ENCODE results near the gene AKIP1. TPM values are rescaled to one million over a fixed set of nuclear protein-coding genes. Genes with fewer than 3 reads are reported as not detected.

Gene AKIP1
- polyA plus RNA-seq, 3 donors, result 8.7 to 18.9 (median 18.7) TPM

- no peak for DNase-seq
- H3K27me3 ChIP-seq (ENCODE audit: control insufficient read depth in 2 of 2, insufficient read depth in 2 of 2, low read length in 2 of 2), result no peaks in the 10 kb centered on the region
- intact Hi-C loops (cut with micrococcal nuclease), result no loop called here
- 91% methylated on average over 10 of the region's 12 CpGs for WGBS (ENCODE audit: insufficient coverage)
- peaks cover 0 to 1% of the 10 kb centered on the region in 2 donors for H3K36me3 ChIP-seq (replicated peaks in 1 of 2; ENCODE audit: control insufficient read depth in 1 of 2, insufficient read depth in 2 of 2, low read length in 2 of 2)
- H3K4me2 ChIP-seq (replicated peaks; ENCODE audit: extremely low read depth, low read length, poor library complexity, severe bottlenecking), result no peak overlapping the region
- no peaks in the 10 kb centered on the region for H3K9me3 ChIP-seq (replicated peaks in 1 of 2; ENCODE audit: control insufficient read depth in 1 of 2, insufficient read depth in 1 of 2, low read length in 2 of 2)
- Mint-ChIP-seq H3K36me3 (peaks cover 0 to 5% of the 10 kb centered on the region in 2 donors), H3K27me3 (ENCODE audit: low read depth in 3 of 3) (peaks cover 0 to 3% (median 0%) of the 10 kb centered on the region in 3 donors), H3K4me3 (no peak overlapping the region), H3K27ac (peak overlapping the region in 1 of 7 donors; percentile 23), H3K9me3 (peaks cover 0 to 2% (median 0%) of the 10 kb centered on the region in 7 donors), H3K4me1 (no peaks in the 10 kb centered on the region)
- TF ChIP-seq CTCF (IDR thresholded peaks at IDR 0.05), result no peak
- H3K4me1 ChIP-seq (ENCODE audit: control insufficient read depth in 1 of 2, insufficient read depth in 2 of 2, low read length in 2 of 2), result no peaks in the 10 kb centered on the region
- no peak overlapping the region for H3K9ac ChIP-seq (ENCODE audit: insufficient read depth, low read length, poor library complexity, severe bottlenecking)
- H3K79me2 ChIP-seq (ENCODE audit: insufficient read depth, low read length), result no peaks in the 10 kb centered on the region
- H2AFZ ChIP-seq (ENCODE audit: insufficient read depth, low read depth, low read length, poor library complexity, severe bottlenecking), result no peak overlapping the region
- no peak overlapping the region for H3K27ac ChIP-seq (ENCODE audit: low read depth in 1 of 2, low read length in 2 of 2)
- H4K20me1 ChIP-seq (ENCODE audit: insufficient read depth, low read length), result no peaks in the 10 kb centered on the region
- no peak overlapping the region for H3K4me3 ChIP-seq (replicated peaks in 1 of 3; ENCODE audit: low read depth in 2 of 3, low read length in 3 of 3)
These were observed 19.6 kb downstream of the AKIP1 start for GRCh38 chr11:8930456-8931175.

- peak within 1 kb of the TSS in 1 of 7 donors; percentile 63 for H3K27ac Mint-ChIP-seq
- Histone ChIP-seq H3K4me1 (ENCODE audit: control insufficient read depth in 1 of 2, insufficient read depth in 2 of 2, low read length in 2 of 2) (no peaks in the 10 kb centered on the region), H3K27ac (ENCODE audit: low read depth in 1 of 2, low read length in 2 of 2) (no peak within 1 kb of the TSS), H3K79me2 (ENCODE audit: insufficient read depth, low read length) (no peaks in the 10 kb centered on the region), H3K9ac (ENCODE audit: insufficient read depth, low read length, poor library complexity, severe bottlenecking) (no peak within 1 kb of the TSS), H3K36me3 (replicated peaks in 1 of 2; ENCODE audit: control insufficient read depth in 1 of 2, insufficient read depth in 2 of 2, low read length in 2 of 2) (no peaks in the 10 kb centered on the region), H3K4me3 (replicated peaks in 1 of 3; ENCODE audit: low read depth in 2 of 3, low read length in 3 of 3) (no peak within 1 kb of the TSS), H2AFZ (ENCODE audit: insufficient read depth, low read depth, low read length, poor library complexity, severe bottlenecking) (no peak within 1 kb of the TSS), H4K20me1 (ENCODE audit: insufficient read depth, low read length) (no peaks in the 10 kb centered on the region), H3K9me3 (replicated peaks in 1 of 2; ENCODE audit: control insufficient read depth in 1 of 2, insufficient read depth in 1 of 2, low read length in 2 of 2) (no peaks in the 10 kb centered on the region), H3K4me2 (replicated peaks; ENCODE audit: extremely low read depth, low read length, poor library complexity, severe bottlenecking) (no peak within 1 kb of the TSS), H3K27me3 (ENCODE audit: control insufficient read depth in 2 of 2, insufficient read depth in 2 of 2, low read length in 2 of 2) (no peaks in the 10 kb centered on the region)
- H3K36me3 Mint-ChIP-seq, result no peaks in the 10 kb centered on the region
- DNase-seq, result no peak
- 90% methylated on average over 12 of the region's 12 CpGs for WGBS (ENCODE audit: insufficient coverage)
- TF ChIP-seq CTCF (IDR thresholded peaks at IDR 0.05), result no peak
- no peaks in the 10 kb centered on the region for H3K9me3 Mint-ChIP-seq
- no peaks in the 10 kb centered on the region for H3K4me1 Mint-ChIP-seq
- intact Hi-C loops (cut with micrococcal nuclease), result no loop called here
- peaks cover 0 to 5% (median 2%) of the 10 kb centered on the region in 3 donors for H3K27me3 Mint-ChIP-seq (ENCODE audit: low read depth in 3 of 3)
- H3K4me3 Mint-ChIP-seq, result no peak within 1 kb of the TSS
These were observed 21.7 kb downstream of the AKIP1 start, which contains the start of gene C11orf16 for GRCh38 chr11:8932564-8933180. Gene C11orf16 (minus strand): TSS chr11:8932947. CDS start chr11:8932308, 639 bp downstream.

All from CD14-positive monocyte (primary cell).